K562 (cell line): ENCODE results near the gene GDF15. TPM values are rescaled to one million over a fixed set of nuclear protein-coding genes. Genes with fewer than 3 reads are reported as not detected.

Experiments
- CREM ChIP-seq: IDR thresholded peaks from 2 replicates; pipeline ENCODE4 v1.6.1; 2014; ENCODE audit warnings: antibody characterized with exemption, low read depth
- CTCF ChIP-seq, 3 experiments: IDR thresholded peaks in 2 of 3; conservative IDR thresholded peaks in 1 of 3; 2 replicates each; pipeline ENCODE4 v1.5.1; 2011 to 2012; ENCODE audit warnings: low read length in 3 of 3, mild to moderate bottlenecking in 3 of 3, control low read depth in 2 of 3, improper control_type of control experiment in 1 of 3, inconsistent platforms in 1 of 3, low read depth in 1 of 3, mixed read lengths in 1 of 3, moderate library complexity in 1 of 3; ENCODE audit not compliant: insufficient read depth in 2 of 3
- JUND ChIP-seq, 2 experiments: IDR thresholded peaks; 2 replicates in 1 of 2; 3 replicates in 1 of 2; pipeline ENCODE4 v1.6.1; 2011; ENCODE audit warnings: borderline replicate concordance in 2 of 2, low read depth in 2 of 2, low read length in 2 of 2, improper control_type of control experiment in 1 of 2, missing biosample characterization in 1 of 2, missing genetic modification characterization in 1 of 2, missing genetic modification reagents in 1 of 2
- MAFF ChIP-seq: IDR thresholded peaks from 2 replicates; pipeline ENCODE4 v1.6.1; 2012; ENCODE audit warnings: low read length, improper control_type of control experiment
- MGA ChIP-seq: fragments of 450-650 bp; IDR thresholded peaks from 2 replicates; pipeline ENCODE4 v1.6.1; 2016; ENCODE audit warnings: mild to moderate bottlenecking, moderate library complexity
- MLLT1 ChIP-seq, 2 experiments: fragments of 450-650 bp; IDR thresholded peaks; 2 replicates each; pipeline ENCODE4 v1.6.1; 2016
- RAD21 ChIP-seq, 2 experiments: fragments of 250-450 bp in 1 of 2; fragments of 450-650 bp in 1 of 2; sonication (Bioruptor Pico) in 1 of 2; formaldehyde crosslinking in 1 of 2; IDR thresholded peaks in 1 of 2; conservative IDR thresholded peaks in 1 of 2; 2 replicates each; pipeline versions ENCODE4 v1.4.0 to v1.8.0; 2020 to 2022; ENCODE audit warnings: mild to moderate bottlenecking in 2 of 2, moderate library complexity in 1 of 2
- SMC3 ChIP-seq: conservative IDR thresholded peaks from 2 replicates; pipeline ENCODE4 v1.6.1; 2011; ENCODE audit warnings: low read depth, low read length, improper control_type of control experiment; ENCODE audit not compliant: insufficient read depth
- VEZF1 ChIP-seq: fragments of 200-800 bp; sonication (Bioruptor generic); IDR thresholded peaks from 2 replicates; pipeline ENCODE4 v1.6.1; 2017; ENCODE audit warnings: missing genetic modification characterization, missing compliant biosample characterization
- polyA plus RNA-seq, 8 experiments: library from polyadenylated mRNA; depleted of rRNA in 4 of 8; stranded (reverse) in 5 of 8; unstranded in 3 of 8; fragments of >200 nt; fragmentation: Nextera tagmentation in 2 of 8; fragmentation: Illumina TruSeq in 1 of 8; extraction: Ambion mirVana in 2 of 8; extraction: Trizol in 1 of 8; gene quantifications; 2 replicates each; pipeline versions ENCODE4 v1.2.1 to v1.2.3, GENCODE V29; 2011 to 2014; ENCODE audit warnings: inconsistent platforms in 1 of 8, missing spikeins in 1 of 8
- total RNA-seq, 7 experiments: library from RNA; depleted of rRNA in 6 of 7; stranded (reverse); fragments of >200 nt in 6 of 7; fragmentation: Illumina TruSeq in 2 of 7; extraction: Trizol in 2 of 7; gene quantifications; 2 replicates each; pipeline versions ENCODE4 v1.2.1 to v1.2.3, GENCODE V29; 2011 to 2021; ENCODE audit warnings: low replicate concordance in 1 of 7

The GDF15 gene
- total and polyA plus RNA-seq, 9 of the 15 experiments (the other 6 are each of a cell fraction or from before 2014, with no cell fraction given), result 2.3 to 82.4 (median 12.5) TPM

GRCh38 chr19:18408053-18408476 lies 22.1 kb downstream of the GDF15 start (continued):
- peak; percentile 27; the same call in 1 of the 2 replicates for TF ChIP-seq VEZF1 (CRISPR knock-in tag)
- TF ChIP-seq CREM, result 0 out of 2 replicates have a peak, but pooled peaks have one; percentile 36
- peak; percentile 24; the same call in 1 of the 2 replicates for TF ChIP-seq JUND (IDR thresholded peaks at IDR 0.05; ENCODE audit: borderline replicate concordance, low read depth, low read length)
- no peak; the same call in 2 of the 3 replicates for TF ChIP-seq JUND (tag; IDR thresholded peaks at IDR 0.05; ENCODE audit: borderline replicate concordance, low read depth, low read length)
- no peak for TF ChIP-seq MAFF
- peak; percentile 55 to 89 for TF ChIP-seq RAD21 (CRISPR knock-in tag; conservative IDR thresholded peaks at IDR 0.05 in 1 of 2, IDR thresholded peaks at IDR 0.05 in 1 of 2)
- TF ChIP-seq MLLT1 (IDR thresholded peaks at IDR 0.05), result no peak
- peak; percentile 78 for TF ChIP-seq SMC3
- TF ChIP-seq MGA, result peak; percentile 36; the same call in 1 of the 2 replicates
- TF ChIP-seq CTCF (IDR thresholded peaks at IDR 0.05 in 2 of 3, conservative IDR thresholded peaks at IDR 0.05 in 1 of 3; ENCODE audit: insufficient read depth in 2 of 3, low read depth in 1 of 3, low read length in 3 of 3), result peak; percentile 82 to 89 (median 86)
